ENCODE measurements around the gene SPATA25. TPM values are rescaled to one million over a fixed set of nuclear protein-coding genes. Genes with fewer than 3 reads are reported as not detected.

Gene SPATA25
- polyA plus RNA-seq, 3 donors, result 2.0 to 3.2 (median 3.0) TPM

- DNase-seq (ENCODE audit: low read depth in 3 of 3, low spot score in 2 of 3), result no peak
Measured at GRCh38 chr20:45872626-45873025, 14.8 kb downstream of the SPATA25 start.

GRCh38 chr20:45867819-45868176, 19.6 kb downstream of the SPATA25 start:
- no peak for DNase-seq (ENCODE audit: low read depth in 3 of 3, low spot score in 2 of 3)

GRCh38 chr20:45867136-45867818, 20.1 kb downstream of the SPATA25 start:
- DNase-seq (ENCODE audit: low read depth in 3 of 3, low spot score in 2 of 3), result no peak

GRCh38 chr20:45866454-45866853, 21.0 kb downstream of the SPATA25 start:
- no peak for DNase-seq (ENCODE audit: low read depth in 3 of 3, low spot score in 2 of 3)

GRCh38 chr20:45863543-45864470, 23.6 kb downstream of the SPATA25 start:
- no peak for DNase-seq (ENCODE audit: low read depth in 3 of 3, low spot score in 2 of 3)

- no peak for DNase-seq (ENCODE audit: low read depth in 3 of 3, low spot score in 2 of 3)
Measured at GRCh38 chr20:45861221-45862075, 26.0 kb downstream of the SPATA25 start.

GRCh38 chr20:45860560-45861220, 26.7 kb downstream of the SPATA25 start:
- no peak for DNase-seq (ENCODE audit: low read depth in 3 of 3, low spot score in 2 of 3)

- no peak for DNase-seq (ENCODE audit: low read depth in 3 of 3, low spot score in 2 of 3)
Measured at GRCh38 chr20:45859916-45860315, 27.5 kb downstream of the SPATA25 start.

- no peak for DNase-seq (ENCODE audit: low read depth in 3 of 3, low spot score in 2 of 3)
Measured at GRCh38 chr20:45857882-45858216, 29.6 kb downstream of the SPATA25 start.

GRCh38 chr20:45857114-45857881, 30.1 kb downstream of the SPATA25 start, which contains the start of the genes ACOT8 and ZSWIM3:
Gene ACOT8 (minus strand): TSS chr20:45857392. CDS start chr20:45857315, 77 bp downstream.
Gene ZSWIM3 (plus strand): TSS chr20:45857614. CDS start chr20:45857826, 212 bp downstream.
- peak; percentile 100 for DNase-seq (ENCODE audit: low read depth in 3 of 3, low spot score in 2 of 3)

GRCh38 chr20:45853484-45853883, 33.9 kb downstream of the SPATA25 start:
- DNase-seq (ENCODE audit: low read depth in 3 of 3, low spot score in 2 of 3), result no peak

GRCh38 chr20:45852326-45852725, 35.1 kb downstream of the SPATA25 start:
- DNase-seq (ENCODE audit: low read depth in 3 of 3, low spot score in 2 of 3), result no peak

GRCh38 chr20:45851501-45851900, 35.9 kb downstream of the SPATA25 start:
- no peak for DNase-seq (ENCODE audit: low read depth in 3 of 3, low spot score in 2 of 3)

GRCh38 chr20:45850926-45851325, 36.5 kb downstream of the SPATA25 start:
- no peak for DNase-seq (ENCODE audit: low read depth in 3 of 3, low spot score in 2 of 3)

- no peak for DNase-seq (ENCODE audit: low read depth in 3 of 3, low spot score in 2 of 3)
Measured at GRCh38 chr20:45850238-45850637, 37.2 kb downstream of the SPATA25 start.

- DNase-seq (ENCODE audit: low read depth in 3 of 3, low spot score in 2 of 3), result no peak
Measured at GRCh38 chr20:45848969-45849582, 38.3 kb downstream of the SPATA25 start.

GRCh38 chr20:45848421-45848820, 39.0 kb downstream of the SPATA25 start:
- DNase-seq (ENCODE audit: low read depth in 3 of 3, low spot score in 2 of 3), result no peak

GRCh38 chr20:45845452-45845851, 42.0 kb downstream of the SPATA25 start:
- DNase-seq (ENCODE audit: low read depth in 3 of 3, low spot score in 2 of 3), result no peak

GRCh38 chr20:45843506-45843905, 43.9 kb downstream of the SPATA25 start:
- no peak for DNase-seq (ENCODE audit: low read depth in 3 of 3, low spot score in 2 of 3)
